PFSK-1 (cell line): ENCODE measurements around the gene MYL10.

Experiments used
- FOXP2 ChIP-seq: optimal IDR thresholded peaks from 2 replicates; pipeline ENCODE3; 2011; ENCODE audit warnings: borderline replicate concordance, control low read depth, inconsistent platforms; ENCODE audit not compliant: insufficient read depth; ENCODE audit errors: extremely low read length, extremely low read depth
- POLR2AphosphoS5 ChIP-seq: IDR thresholded peaks from 2 replicates; pipeline ENCODE4 v1.6.1; 2012; ENCODE audit warnings: low read depth, mild to moderate bottlenecking, control low read depth, low read length, moderate library complexity
- REST ChIP-seq, 2 experiments: IDR thresholded peaks; 2 replicates each; pipeline versions ENCODE4 v1.6.1 to v1.8.0; 2011 to 2012; ENCODE audit warnings: low read depth in 2 of 2, low read length in 2 of 2, control low read depth in 1 of 2, inconsistent platforms in 1 of 2, mild to moderate bottlenecking in 1 of 2, moderate library complexity in 1 of 2; ENCODE audit not compliant: insufficient read depth in 1 of 2
- SIN3A ChIP-seq: IDR thresholded peaks from 2 replicates; pipeline ENCODE4 v1.6.1; 2012; ENCODE audit warnings: mild to moderate bottlenecking, low read length, moderate library complexity, borderline replicate concordance; ENCODE audit not compliant: insufficient read depth
- TAF1 ChIP-seq: IDR thresholded peaks from 2 replicates; pipeline ENCODE4 v1.6.1; 2012; ENCODE audit warnings: low read length, control low read depth, borderline replicate concordance; ENCODE audit not compliant: insufficient read depth

DNA sequence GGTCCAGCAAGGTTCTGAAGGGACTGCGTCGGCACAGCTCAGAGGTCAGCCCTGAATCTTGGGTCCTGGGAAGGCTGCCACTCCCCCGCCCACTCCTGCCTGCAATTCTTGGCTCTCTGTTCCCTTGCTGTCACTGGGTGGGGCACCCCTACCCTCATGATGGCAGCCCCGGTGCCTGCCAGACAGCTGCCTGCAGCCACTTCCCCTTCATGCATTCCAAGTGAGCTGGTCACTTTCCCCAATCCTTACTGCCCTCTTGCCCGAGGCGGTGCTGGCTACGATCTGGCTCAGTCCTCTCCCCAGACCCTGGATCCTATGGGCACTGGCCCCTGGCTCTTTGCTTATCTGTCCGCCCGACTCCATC lies 14.2 kb downstream of the MYL10 start:
- no peak for TF ChIP-seq REST (IDR thresholded peaks at IDR 0.05; ENCODE audit: insufficient read depth in 1 of 2, low read depth in 2 of 2, low read length in 2 of 2)
- TF ChIP-seq TAF1, result no peak
- TF ChIP-seq POLR2AphosphoS5, result no peak
- TF ChIP-seq SIN3A, result no peak
- TF ChIP-seq FOXP2, result no peak
